PC-3 (cell line): ENCODE measurements around the gene GDA.

ENCODE experiments used
- CTCF ChIP-seq: fragments of 300-600 bp; sonication (generic); conservative IDR thresholded peaks from 2 replicates; pipeline ENCODE4 v1.5.1; 2017; ENCODE audit warnings: antibody characterized with exemption, low read depth, mild to moderate bottlenecking, low read length
- EZH2 ChIP-seq: fragments of 300-600 bp; sonication (generic); IDR thresholded peaks from one replicate; pipeline ENCODE4 v1.6.1; 2017; ENCODE audit warnings: antibody characterized with exemption, mild to moderate bottlenecking, low read length; ENCODE audit not compliant: unreplicated experiment
- EZH2phosphoT487 ChIP-seq: fragments of 300-600 bp; sonication (generic); IDR thresholded peaks from 2 replicates; pipeline ENCODE4 v1.6.1; 2018; ENCODE audit warnings: mild to moderate bottlenecking, antibody characterized with exemption, low read length, borderline replicate concordance

DNA sequence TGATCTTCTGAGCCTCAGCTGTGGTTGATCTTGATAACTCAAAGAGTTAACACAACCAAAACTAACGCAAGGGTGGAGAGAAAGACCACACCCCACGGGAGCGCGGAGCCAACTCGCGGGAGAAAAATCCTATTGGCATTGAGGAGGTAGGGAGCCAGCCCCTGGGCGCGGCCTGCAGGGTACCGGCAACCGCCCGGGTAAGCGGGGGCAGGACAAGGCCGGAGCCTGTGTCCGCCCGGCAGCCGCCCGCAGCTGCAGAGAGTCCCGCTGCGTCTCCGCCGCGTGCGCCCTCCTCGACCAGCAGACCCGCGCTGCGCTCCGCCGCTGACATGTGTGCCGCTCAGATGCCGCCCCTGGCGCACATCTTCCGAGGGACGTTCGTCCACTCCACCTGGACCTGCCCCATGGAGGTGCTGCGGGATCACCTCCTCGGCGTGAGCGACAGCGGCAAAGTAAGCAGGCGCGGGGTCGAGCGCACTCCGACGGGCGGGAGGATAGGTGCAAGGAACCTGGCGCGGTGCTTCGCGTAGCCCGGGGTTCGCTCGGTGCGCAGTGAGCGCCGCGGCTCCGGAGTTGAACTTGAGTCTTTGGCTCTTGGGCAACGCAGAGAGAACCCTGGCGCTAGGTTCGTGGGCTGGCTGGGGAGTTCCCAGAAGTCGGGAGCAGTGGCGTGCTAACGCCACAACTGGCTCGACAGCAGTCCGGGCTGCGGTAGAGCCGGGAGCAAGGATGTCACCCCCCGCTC is at the start of gene GDA:
- TF ChIP-seq CTCF, result no peak
- no peak for TF ChIP-seq EZH2phosphoT487
- no peak for TF ChIP-seq EZH2
